ENCODE data around the gene FAN1. TPM values are rescaled to one million over a fixed set of nuclear protein-coding genes. Genes with fewer than 3 reads are reported as not detected.

FAN1 gene
- total and polyA plus RNA-seq, 2 of the 13 experiments (the other 11 are each of a cell fraction or from before 2014, with no cell fraction given) = 10.8 to 20.1 TPM

DNA sequence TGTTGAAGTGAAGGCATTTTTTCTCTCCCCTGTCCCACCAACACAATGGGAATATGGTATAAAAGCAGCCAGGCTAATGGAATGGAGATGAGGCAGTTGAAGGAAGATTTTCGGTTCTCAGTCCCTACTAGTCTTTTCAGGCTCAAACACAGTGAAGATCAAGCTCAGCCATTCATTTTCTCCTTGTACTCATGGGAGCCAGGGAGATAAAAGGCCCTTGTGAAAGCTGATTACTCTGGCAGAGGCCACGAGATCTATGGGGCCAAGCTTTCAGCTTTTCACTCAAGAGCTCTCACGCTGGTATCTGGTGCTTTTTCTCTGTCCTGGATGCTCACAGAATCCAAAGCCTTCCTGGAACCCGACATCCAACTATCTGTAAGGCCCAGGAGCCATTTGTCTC, 14.5 kb upstream of the FAN1 start:
- POLR2A ChIA-PET = interaction anchor here (0.6 to 0.9 kb wide), 2 partner anchors 14 to 1452 kb away, joined by 3 to 4 read pairs; no protein-coding TSS in a partner anchor
- no peak overlapping the region for H3K4me3 ChIP-seq (replicated peaks in 1 of 3; ENCODE audit: insufficient read depth in 1 of 3, low read depth in 2 of 3, low read length in 3 of 3)
- CTCF ChIA-PET (ENCODE audit: low intra/inter-chr PET ratio, low total read pairs) = no interaction called here

DNA sequence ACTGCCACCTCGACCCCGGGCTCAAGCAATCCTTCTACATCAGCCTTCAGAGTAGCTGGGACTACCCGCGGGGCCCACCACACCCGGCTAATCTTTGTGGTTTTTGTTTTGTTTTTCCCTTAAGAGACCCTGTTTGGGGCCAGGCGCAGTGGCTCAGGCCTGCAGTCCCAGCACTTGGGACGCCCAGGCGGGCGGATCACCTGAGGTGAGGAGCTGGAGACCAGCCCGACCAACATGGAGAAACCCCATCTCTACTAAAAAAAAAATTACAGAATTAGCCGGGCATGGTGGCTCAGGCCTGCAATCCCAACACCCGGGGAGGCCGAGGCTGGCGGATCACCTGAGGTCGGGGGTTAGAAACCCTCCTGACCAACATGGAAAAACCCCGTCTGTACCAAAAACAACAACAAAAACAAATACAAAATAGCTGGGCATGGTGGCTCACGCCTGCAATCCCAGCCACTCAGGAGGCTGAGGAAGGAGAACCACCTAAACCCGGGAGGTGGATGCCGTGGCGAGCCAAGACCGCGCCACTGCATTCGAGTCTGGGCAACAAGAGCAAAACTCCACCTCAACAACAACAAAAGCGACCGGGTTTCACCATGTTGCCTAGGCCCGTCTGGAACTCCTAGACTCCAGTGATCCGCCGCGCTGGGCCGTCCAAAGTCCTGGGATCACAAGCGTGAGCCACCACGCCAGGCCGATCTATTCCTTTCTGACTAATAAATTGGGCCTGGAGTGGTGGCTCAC, 8.1 kb upstream of the FAN1 start:
- 77% methylated on average over 31 of the region's 33 CpGs for WGBS (ENCODE audit: low lambda C conversion rate)
- no peaks in the 10 kb centered on the region for H3K9me3 ChIP-seq (ENCODE audit: low read length)
- no peaks in the 10 kb centered on the region for H3K27me3 ChIP-seq (ENCODE audit: control insufficient read depth in 1 of 2, insufficient read depth in 2 of 2, low read length in 2 of 2)
- ChIA-PET POLR2A (no interaction called here), CTCF (ENCODE audit: low intra/inter-chr PET ratio, low total read pairs) (no interaction called here)
- intact Hi-C loops (cut with micrococcal nuclease; ENCODE audit: unreplicated experiment) = loop anchor here (2.0 kb wide), 1 partner anchor 233 kb away; no protein-coding TSS in a partner anchor
- no peak overlapping the region for H3K4me2 ChIP-seq (ENCODE audit: low read depth, low read length)
- H3K79me2 ChIP-seq (ENCODE audit: insufficient read depth, low read length) = no peaks in the 10 kb centered on the region
- in situ Hi-C loops (cut with HindIII; ENCODE audit: extremely low pct_ligation_motif_present, low pct_unique_long_range_greater_than_20kb) = no loop called here
- H3K27ac ChIP-seq (ENCODE audit: extremely low read length, insufficient read depth, low read length) = no peak overlapping the region
- TF ChIP-seq SOX13 (IDR thresholded peaks at IDR 0.05) (no peak), SOX13 (CRISPR knock-in tag; conservative IDR thresholded peaks at IDR 0.05 in 1 of 2, IDR thresholded peaks at IDR 0.05 in 1 of 2) (no peak), ZNF652 (CRISPR knock-in tag; IDR thresholded peaks at IDR 0.05; ENCODE audit: borderline replicate concordance, low read depth) (no peak), EZH2 (conservative IDR thresholded peaks at IDR 0.05; ENCODE audit: low read depth, low read length) (no peak), ZNF124 (CRISPR knock-in tag; IDR thresholded peaks at IDR 0.05) (no peak), HOXD1 (CRISPR knock-in tag; IDR thresholded peaks at IDR 0.05) (no peak), CBX1 (IDR thresholded peaks at IDR 0.05; ENCODE audit: low read depth) (no peak), IRX3 (CRISPR knock-in tag; IDR thresholded peaks at IDR 0.05; ENCODE audit: borderline replicate concordance, low read depth) (no peak), KDM5A (IDR thresholded peaks at IDR 0.05; ENCODE audit: borderline replicate concordance, low read length) (no peak), MLLT10 (CRISPR knock-in tag; IDR thresholded peaks at IDR 0.05) (no peak)
- TF ChIP-seq, protein P1, sequence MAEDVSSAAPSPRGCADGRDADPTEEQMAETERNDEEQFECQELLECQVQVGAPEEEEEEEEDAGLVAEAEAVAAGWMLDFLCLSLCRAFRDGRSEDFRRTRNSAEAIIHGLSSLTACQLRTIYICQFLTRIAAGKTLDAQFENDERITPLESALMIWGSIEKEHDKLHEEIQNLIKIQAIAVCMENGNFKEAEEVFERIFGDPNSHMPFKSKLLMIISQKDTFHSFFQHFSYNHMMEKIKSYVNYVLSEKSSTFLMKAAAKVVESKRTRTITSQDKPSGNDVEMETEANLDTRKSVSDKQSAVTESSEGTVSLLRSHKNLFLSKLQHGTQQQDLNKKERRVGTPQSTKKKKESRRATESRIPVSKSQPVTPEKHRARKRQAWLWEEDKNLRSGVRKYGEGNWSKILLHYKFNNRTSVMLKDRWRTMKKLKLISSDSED (CRISPR knock-in tag; IDR thresholded peaks at IDR 0.05) = no peak
- TF ChIP-seq, protein P2, sequence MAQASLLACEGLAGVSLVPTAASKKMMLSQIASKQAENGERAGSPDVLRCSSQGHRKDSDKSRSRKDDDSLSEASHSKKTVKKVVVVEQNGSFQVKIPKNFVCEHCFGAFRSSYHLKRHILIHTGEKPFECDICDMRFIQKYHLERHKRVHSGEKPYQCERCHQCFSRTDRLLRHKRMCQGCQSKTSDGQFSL (CRISPR knock-in tag; IDR thresholded peaks at IDR 0.05) = no peak
- BruUV-seq (replicated peaks) = no TSS peak
- FAIRE-seq = no peak
- H4K20me1 ChIP-seq (ENCODE audit: insufficient read depth, low read length) = no peaks in the 10 kb centered on the region
- no peaks in the 10 kb centered on the region for H3K36me3 ChIP-seq (replicated peaks in 1 of 2; ENCODE audit: control insufficient read depth in 1 of 2, insufficient read depth in 2 of 2, low read length in 2 of 2)
- no peaks in the 10 kb centered on the region for H3K4me1 ChIP-seq (ENCODE audit: insufficient read depth, low read length)
- H3K4me3 ChIP-seq (replicated peaks in 1 of 3; ENCODE audit: insufficient read depth in 1 of 3, low read depth in 2 of 3, low read length in 3 of 3) = no peak overlapping the region
- H2AFZ ChIP-seq (ENCODE audit: low read length) = no peak overlapping the region
- H3K9ac ChIP-seq (ENCODE audit: insufficient read depth, low read depth, low read length) = no peak overlapping the region
- no peak for DNase-seq (ENCODE audit: low spot score)
- ATAC-seq = no peak

More for the DNA sequence above, 14.5 kb upstream of the FAN1 start:
- Histone ChIP-seq H3K36me3 (replicated peaks in 1 of 2; ENCODE audit: control insufficient read depth in 1 of 2, insufficient read depth in 2 of 2, low read length in 2 of 2) (no peaks in the 10 kb centered on the region), H3K9me3 (ENCODE audit: low read length) (no peaks in the 10 kb centered on the region), H3K27ac (ENCODE audit: extremely low read length, insufficient read depth, low read length) (no peak overlapping the region), H3K9ac (ENCODE audit: insufficient read depth, low read depth, low read length) (no peak overlapping the region), H2AFZ (ENCODE audit: low read length) (no peak overlapping the region), H4K20me1 (ENCODE audit: insufficient read depth, low read length) (no peaks in the 10 kb centered on the region), H3K27me3 (ENCODE audit: control insufficient read depth in 1 of 2, insufficient read depth in 2 of 2, low read length in 2 of 2) (no peaks in the 10 kb centered on the region), H3K4me1 (ENCODE audit: insufficient read depth, low read length) (no peaks in the 10 kb centered on the region), H3K4me2 (ENCODE audit: low read depth, low read length) (no peak overlapping the region), H3K79me2 (ENCODE audit: insufficient read depth, low read length) (no peaks in the 10 kb centered on the region)
- BruUV-seq (replicated peaks) = no TSS peak
- no peak for TF ChIP-seq ZNF7 (CRISPR knock-in tag; IDR thresholded peaks at IDR 0.05)
- no peak for TF ChIP-seq ZNF282 (IDR thresholded peaks at IDR 0.05; ENCODE audit: partially characterized antibody)
- TF ChIP-seq ZNF468 (CRISPR knock-in tag; IDR thresholded peaks at IDR 0.05) = no peak
- TF ChIP-seq, protein P3, sequence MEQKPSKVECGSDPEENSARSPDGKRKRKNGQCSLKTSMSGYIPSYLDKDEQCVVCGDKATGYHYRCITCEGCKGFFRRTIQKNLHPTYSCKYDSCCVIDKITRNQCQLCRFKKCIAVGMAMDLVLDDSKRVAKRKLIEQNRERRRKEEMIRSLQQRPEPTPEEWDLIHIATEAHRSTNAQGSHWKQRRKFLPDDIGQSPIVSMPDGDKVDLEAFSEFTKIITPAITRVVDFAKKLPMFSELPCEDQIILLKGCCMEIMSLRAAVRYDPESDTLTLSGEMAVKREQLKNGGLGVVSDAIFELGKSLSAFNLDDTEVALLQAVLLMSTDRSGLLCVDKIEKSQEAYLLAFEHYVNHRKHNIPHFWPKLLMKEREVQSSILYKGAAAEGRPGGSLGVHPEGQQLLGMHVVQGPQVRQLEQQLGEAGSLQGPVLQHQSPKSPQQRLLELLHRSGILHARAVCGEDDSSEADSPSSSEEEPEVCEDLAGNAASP (CRISPR knock-in tag; IDR thresholded peaks at IDR 0.05; ENCODE audit: borderline replicate concordance) = no peak
- TF ChIP-seq MTF1 (CRISPR knock-in tag; IDR thresholded peaks at IDR 0.05) = no peak
- no peak for TF ChIP-seq SP4 (CRISPR knock-in tag; IDR thresholded peaks at IDR 0.05)
- no peak for TF ChIP-seq SMAD9 (CRISPR knock-in tag; IDR thresholded peaks at IDR 0.05)
- TF ChIP-seq FOXM1 (CRISPR knock-in tag; IDR thresholded peaks at IDR 0.05) = no peak
- TF ChIP-seq ZNF333 (CRISPR knock-in tag; IDR thresholded peaks at IDR 0.05; ENCODE audit: borderline replicate concordance) = no peak
- no peak for TF ChIP-seq ZNF629 (CRISPR knock-in tag; conservative IDR thresholded peaks at IDR 0.05)
- in situ Hi-C loops (cut with HindIII; ENCODE audit: extremely low pct_ligation_motif_present, low pct_unique_long_range_greater_than_20kb) (no loop called here), intact Hi-C loops (cut with micrococcal nuclease; ENCODE audit: unreplicated experiment) (no loop called here)
- WGBS (ENCODE audit: low lambda C conversion rate) = 2% methylated on average over 4 of the region's 4 CpGs
- DNase-seq (ENCODE audit: low spot score) (no peak), ATAC-seq (no peak), FAIRE-seq (no peak)
